ENCODE results near the gene ARMH4. TPM values are rescaled to one million over a fixed set of nuclear protein-coding genes. Genes with fewer than 3 reads are reported as not detected.

Gene ARMH4
- total and polyA plus RNA-seq, 10 of the 15 experiments (the other 5 are each of a cell fraction or from before 2014, with no cell fraction given): 0.50 to 0.97 (median 0.60) TPM; not detected in 7

DNA sequence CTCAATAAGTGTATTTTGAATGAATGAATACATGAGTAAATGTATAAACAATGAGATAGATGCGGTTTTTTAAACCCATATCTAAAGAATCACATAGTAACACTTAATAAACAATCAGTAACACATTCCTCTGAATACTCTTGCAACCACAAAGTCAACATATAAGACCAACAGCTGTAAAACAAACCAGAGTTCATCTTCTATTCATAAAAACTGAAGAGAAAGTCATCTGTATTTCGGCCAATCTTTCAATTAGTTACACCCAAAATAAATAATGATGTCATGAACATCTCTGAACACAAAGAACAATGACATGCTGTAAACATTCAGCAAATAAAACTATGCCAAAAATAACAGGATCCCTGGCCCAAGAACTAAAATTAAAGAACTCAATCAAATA lies 47.2 kb downstream of the ARMH4 start:
- TF ChIP-seq, protein P1, sequence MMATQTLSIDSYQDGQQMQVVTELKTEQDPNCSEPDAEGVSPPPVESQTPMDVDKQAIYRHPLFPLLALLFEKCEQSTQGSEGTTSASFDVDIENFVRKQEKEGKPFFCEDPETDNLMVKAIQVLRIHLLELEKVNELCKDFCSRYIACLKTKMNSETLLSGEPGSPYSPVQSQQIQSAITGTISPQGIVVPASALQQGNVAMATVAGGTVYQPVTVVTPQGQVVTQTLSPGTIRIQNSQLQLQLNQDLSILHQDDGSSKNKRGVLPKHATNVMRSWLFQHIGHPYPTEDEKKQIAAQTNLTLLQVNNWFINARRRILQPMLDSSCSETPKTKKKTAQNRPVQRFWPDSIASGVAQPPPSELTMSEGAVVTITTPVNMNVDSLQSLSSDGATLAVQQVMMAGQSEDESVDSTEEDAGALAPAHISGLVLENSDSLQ (IDR thresholded peaks at IDR 0.05): no peak
- TF ChIP-seq LARP7 (IDR thresholded peaks at IDR 0.05): no peak
- no peak for TF ChIP-seq JUNB (IDR thresholded peaks at IDR 0.05)
- no peak for TF ChIP-seq ZNF274 (IDR thresholded peaks at IDR 0.05; ENCODE audit: insufficient read depth, insufficient read length)
- no peak for TF ChIP-seq STAT3 (IDR thresholded peaks at IDR 0.05; ENCODE audit: low read depth, low read length)
- TF ChIP-seq IKZF2 (IDR thresholded peaks at IDR 0.05): no peak
- no peak for TF ChIP-seq RUNX3 (IDR thresholded peaks at IDR 0.05; ENCODE audit: low read length)
- no peak for TF ChIP-seq MYB (IDR thresholded peaks at IDR 0.05; ENCODE audit: borderline replicate concordance, low read depth, low read length)
- TF ChIP-seq, protein P2, sequence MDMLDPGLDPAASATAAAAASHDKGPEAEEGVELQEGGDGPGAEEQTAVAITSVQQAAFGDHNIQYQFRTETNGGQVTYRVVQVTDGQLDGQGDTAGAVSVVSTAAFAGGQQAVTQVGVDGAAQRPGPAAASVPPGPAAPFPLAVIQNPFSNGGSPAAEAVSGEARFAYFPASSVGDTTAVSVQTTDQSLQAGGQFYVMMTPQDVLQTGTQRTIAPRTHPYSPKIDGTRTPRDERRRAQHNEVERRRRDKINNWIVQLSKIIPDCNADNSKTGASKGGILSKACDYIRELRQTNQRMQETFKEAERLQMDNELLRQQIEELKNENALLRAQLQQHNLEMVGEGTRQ (IDR thresholded peaks at IDR 0.05; ENCODE audit: borderline replicate concordance, low read depth, low read length): no peak
- TF ChIP-seq, protein P3, sequence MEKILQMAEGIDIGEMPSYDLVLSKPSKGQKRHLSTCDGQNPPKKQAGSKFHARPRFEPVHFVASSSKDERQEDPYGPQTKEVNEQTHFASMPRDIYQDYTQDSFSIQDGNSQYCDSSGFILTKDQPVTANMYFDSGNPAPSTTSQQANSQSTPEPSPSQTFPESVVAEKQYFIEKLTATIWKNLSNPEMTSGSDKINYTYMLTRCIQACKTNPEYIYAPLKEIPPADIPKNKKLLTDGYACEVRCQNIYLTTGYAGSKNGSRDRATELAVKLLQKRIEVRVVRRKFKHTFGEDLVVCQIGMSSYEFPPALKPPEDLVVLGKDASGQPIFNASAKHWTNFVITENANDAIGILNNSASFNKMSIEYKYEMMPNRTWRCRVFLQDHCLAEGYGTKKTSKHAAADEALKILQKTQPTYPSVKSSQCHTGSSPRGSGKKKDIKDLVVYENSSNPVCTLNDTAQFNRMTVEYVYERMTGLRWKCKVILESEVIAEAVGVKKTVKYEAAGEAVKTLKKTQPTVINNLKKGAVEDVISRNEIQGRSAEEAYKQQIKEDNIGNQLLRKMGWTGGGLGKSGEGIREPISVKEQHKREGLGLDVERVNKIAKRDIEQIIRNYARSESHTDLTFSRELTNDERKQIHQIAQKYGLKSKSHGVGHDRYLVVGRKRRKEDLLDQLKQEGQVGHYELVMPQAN (conservative IDR thresholded peaks at IDR 0.05): no peak
- TF ChIP-seq EP300 (IDR thresholded peaks at IDR 0.05; ENCODE audit: borderline replicate concordance in 1 of 2, control insufficient read depth in 1 of 2, low read depth in 2 of 2, low read length in 2 of 2): no peak
- TF ChIP-seq TCF12 (IDR thresholded peaks at IDR 0.05; ENCODE audit: low read depth, low read length): no peak
- no peak for TF ChIP-seq GATAD2B (conservative IDR thresholded peaks at IDR 0.05; ENCODE audit: low read depth)
- no peak for TF ChIP-seq ATF7 (IDR thresholded peaks at IDR 0.05; ENCODE audit: low read depth)
- no peak for TF ChIP-seq TARDBP (IDR thresholded peaks at IDR 0.05; ENCODE audit: borderline replicate concordance)
- TF ChIP-seq GABPA (IDR thresholded peaks at IDR 0.05; ENCODE audit: low read depth): no peak
- no peak for TF ChIP-seq SUPT20H (IDR thresholded peaks at IDR 0.05; ENCODE audit: borderline replicate concordance, control insufficient read depth, low read depth, low read length)
- no peak for TF ChIP-seq BHLHE40 (IDR thresholded peaks at IDR 0.05; ENCODE audit: borderline replicate concordance in 1 of 2, low read depth in 2 of 2, low read length in 1 of 2)
- TF ChIP-seq, protein P4, sequence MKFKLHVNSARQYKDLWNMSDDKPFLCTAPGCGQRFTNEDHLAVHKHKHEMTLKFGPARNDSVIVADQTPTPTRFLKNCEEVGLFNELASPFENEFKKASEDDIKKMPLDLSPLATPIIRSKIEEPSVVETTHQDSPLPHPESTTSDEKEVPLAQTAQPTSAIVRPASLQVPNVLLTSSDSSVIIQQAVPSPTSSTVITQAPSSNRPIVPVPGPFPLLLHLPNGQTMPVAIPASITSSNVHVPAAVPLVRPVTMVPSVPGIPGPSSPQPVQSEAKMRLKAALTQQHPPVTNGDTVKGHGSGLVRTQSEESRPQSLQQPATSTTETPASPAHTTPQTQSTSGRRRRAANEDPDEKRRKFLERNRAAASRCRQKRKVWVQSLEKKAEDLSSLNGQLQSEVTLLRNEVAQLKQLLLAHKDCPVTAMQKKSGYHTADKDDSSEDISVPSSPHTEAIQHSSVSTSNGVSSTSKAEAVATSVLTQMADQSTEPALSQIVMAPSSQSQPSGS (IDR thresholded peaks at IDR 0.05; ENCODE audit: low read length): no peak
- TF ChIP-seq PML (IDR thresholded peaks at IDR 0.05; ENCODE audit: low read length): no peak
- Histone ChIP-seq H3K27me3 (replicated peaks in 1 of 2; ENCODE audit: control insufficient read depth in 2 of 2, insufficient read depth in 2 of 2, low read length in 1 of 2) (no peaks in the 10 kb centered on the region), H3K4me3 (no peak overlapping the region), H3K79me2 (ENCODE audit: control insufficient read depth, insufficient read depth, low read length) (no peaks in the 10 kb centered on the region), H3K9ac (ENCODE audit: control insufficient read depth, insufficient read depth, low read length) (no peak overlapping the region), H3K27ac (ENCODE audit: control insufficient read depth, insufficient read depth) (no peak overlapping the region), H3K4me1 (ENCODE audit: control insufficient read depth, insufficient read depth, low read length) (no peaks in the 10 kb centered on the region), H3K36me3 (ENCODE audit: control insufficient read depth in 2 of 2, insufficient read depth in 2 of 2, low read length in 1 of 2) (no peaks in the 10 kb centered on the region), H4K20me1 (ENCODE audit: control insufficient read depth, insufficient read depth) (no peaks in the 10 kb centered on the region), H3K4me2 (ENCODE audit: control insufficient read depth, insufficient read depth) (no peak overlapping the region), H3K9me3 (replicated peaks; ENCODE audit: control insufficient read depth, insufficient read depth, low read length) (no peaks in the 10 kb centered on the region), H2AFZ (ENCODE audit: control insufficient read depth, low read depth, low read length) (no peak overlapping the region)
- DNase-seq (ENCODE audit: low read depth, low spot score) (no peak), ATAC-seq (no peak), FAIRE-seq (no peak)
- POLR2A ChIA-PET: no interaction called here
- RAD21 ChIA-PET (ENCODE audit: unreplicated experiment): no interaction called here
- intact Hi-C loops (cut with micrococcal nuclease; ENCODE audit: unreplicated experiment) (loop anchor here (5.0 kb wide), 1 partner anchor 292 kb away; the partner anchor contains the start of gene TOMM20L), in situ Hi-C loops (cut with MboI) (no loop called here)
- SMC1A ChIA-PET (ENCODE audit: uncharacterized antibody, unreplicated experiment): no interaction called here
- CTCF ChIA-PET: interaction anchor here (0.6 kb wide), 1 partner anchor 781 kb away, joined by 4 read pairs; no protein-coding TSS in a partner anchor
- 0% methylated on average over 2 of the region's 2 CpGs for WGBS (ENCODE audit: insufficient coverage, insufficient replicate concordance, low lambda C conversion rate, missing lambda C conversion rate)
- BruUV-seq (replicated peaks): no TSS peak
